ENCODE data around the gene TBC1D2. TPM values are rescaled to one million over a fixed set of nuclear protein-coding genes. Genes with fewer than 3 reads are reported as not detected.
A peak's percentile ranks its signal among the peaks of the same experiment; 100 is the strongest.

The TBC1D2 gene
- total RNA-seq = 1 to 10 TPM; 3.3 to 4.7 TPM

- Histone ChIP-seq H3K27me3 (no peaks in the 10 kb centered on the region), H3K4me1 (peaks cover 20% of the 10 kb centered on the region), H3K36me3 (replicated peaks in 1 of 2; ENCODE audit: insufficient read depth in 1 of 2, low read depth in 2 of 2) (no peaks in the 10 kb centered on the region), H3K4me3 (peak within 1 kb of the TSS; percentile 77 to 93), H3K27ac (peak within 1 kb of the TSS; percentile 89 to 94 (median 92)), H3K9me3 (no peaks in the 10 kb centered on the region)
- DNase-seq (peak; percentile 98 to 100 (median 98)), ATAC-seq (peak; percentile 95)
- WGBS, 2 donors = 0% methylated on average over 10 to 62 of the region's 64 CpGs
- intact Hi-C loops (cut with DNase I) = loop anchor here (5.0 kb wide), 1 partner anchor 193 kb away; no protein-coding TSS in a partner anchor
- TF ChIP-seq CTCF (IDR thresholded peaks at IDR 0.05) (peak in 4 of 7 experiments; percentile 23 to 50 (median 31)), POLR2A (IDR thresholded peaks at IDR 0.05) (peak in 2 of 3 donors; percentile 74 to 84)
These were observed at the start of gene TBC1D2 for GRCh38 chr9:98255578-98256296. Gene TBC1D2 (minus strand): TSS chr9:98255649. CDS start chr9:98255541, 108 bp downstream.

GRCh38 chr9:98304381-98304780 is 48.9 kb upstream of the TBC1D2 start:
- no peaks in the 10 kb centered on the region for H3K4me1 ChIP-seq
- ATAC-seq = no peak
- H3K27ac ChIP-seq = no peak overlapping the region
- no peak for DNase-seq
- intact Hi-C loops (cut with DNase I) = no loop called here
- no peaks in the 10 kb centered on the region for H3K36me3 ChIP-seq (replicated peaks in 1 of 2; ENCODE audit: insufficient read depth in 1 of 2, low read depth in 2 of 2)
- TF ChIP-seq POLR2A (IDR thresholded peaks at IDR 0.05) = no peak
- TF ChIP-seq CTCF (IDR thresholded peaks at IDR 0.05) = no peak
- H3K27me3 ChIP-seq = no peaks in the 10 kb centered on the region
- no peak overlapping the region for H3K4me3 ChIP-seq
- H3K9me3 ChIP-seq = no peaks in the 10 kb centered on the region
- WGBS, 2 donors = 81 to 90% methylated on average over 4 of the region's 4 CpGs

GRCh38 chr9:98303633-98304125 is 48.2 kb upstream of the TBC1D2 start:
- 86 to 89% methylated on average over 8 of the region's 8 CpGs for WGBS, 2 donors
- Histone ChIP-seq H3K9me3 (no peaks in the 10 kb centered on the region), H3K27ac (no peak overlapping the region), H3K36me3 (replicated peaks in 1 of 2; ENCODE audit: insufficient read depth in 1 of 2, low read depth in 2 of 2) (no peaks in the 10 kb centered on the region), H3K4me1 (no peaks in the 10 kb centered on the region), H3K4me3 (no peak overlapping the region), H3K27me3 (no peaks in the 10 kb centered on the region)
- intact Hi-C loops (cut with DNase I) = no loop called here
- TF ChIP-seq CTCF (IDR thresholded peaks at IDR 0.05) (no peak), POLR2A (IDR thresholded peaks at IDR 0.05) (no peak)
- ATAC-seq (no peak), DNase-seq (no peak)

GRCh38 chr9:98302938-98303632 is 47.6 kb upstream of the TBC1D2 start:
- H3K27ac ChIP-seq = no peak overlapping the region
- H3K9me3 ChIP-seq = no peaks in the 10 kb centered on the region
- H3K4me1 ChIP-seq = no peaks in the 10 kb centered on the region
- no peaks in the 10 kb centered on the region for H3K27me3 ChIP-seq
- no peak for TF ChIP-seq POLR2A (IDR thresholded peaks at IDR 0.05)
- TF ChIP-seq CTCF (IDR thresholded peaks at IDR 0.05) = no peak
- WGBS, 2 donors = 87 to 93% methylated on average over 13 of the region's 13 CpGs
- H3K4me3 ChIP-seq = no peak overlapping the region
- DNase-seq = no peak
- intact Hi-C loops (cut with DNase I) = no loop called here
- no peaks in the 10 kb centered on the region for H3K36me3 ChIP-seq (replicated peaks in 1 of 2; ENCODE audit: insufficient read depth in 1 of 2, low read depth in 2 of 2)
- ATAC-seq = no peak

All from body of pancreas (tissue), 4 donors.